ENCODE results near the gene JAKMIP3.

DNA sequence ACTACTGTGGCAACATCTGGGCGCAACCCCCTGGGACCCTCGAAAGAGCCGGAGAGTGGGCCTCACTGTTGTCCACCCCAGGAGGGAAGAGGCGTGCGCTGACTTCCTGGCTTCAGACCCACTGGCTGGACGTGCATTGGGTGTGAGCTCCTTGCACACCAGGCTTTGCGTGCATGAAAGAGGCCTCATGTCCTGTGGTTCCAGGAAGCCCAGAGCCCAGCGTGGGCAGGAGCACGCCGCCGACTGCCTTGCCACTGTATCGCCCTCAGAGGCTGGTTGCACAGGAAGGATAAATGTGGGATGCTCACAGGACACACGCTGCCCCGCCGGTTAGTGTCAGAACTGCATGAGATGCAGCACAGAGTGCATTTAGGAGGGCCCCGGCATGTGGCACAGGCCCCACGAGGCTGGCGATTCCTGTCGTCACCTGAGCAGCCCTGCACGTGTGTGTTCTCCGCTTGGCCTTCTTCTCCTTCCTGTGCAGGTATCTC is 8.5 kb upstream of the JAKMIP3 start:
- TF ChIP-seq POLR2A (IDR thresholded peaks at IDR 0.05): no peak
- TF ChIP-seq, protein P1, sequence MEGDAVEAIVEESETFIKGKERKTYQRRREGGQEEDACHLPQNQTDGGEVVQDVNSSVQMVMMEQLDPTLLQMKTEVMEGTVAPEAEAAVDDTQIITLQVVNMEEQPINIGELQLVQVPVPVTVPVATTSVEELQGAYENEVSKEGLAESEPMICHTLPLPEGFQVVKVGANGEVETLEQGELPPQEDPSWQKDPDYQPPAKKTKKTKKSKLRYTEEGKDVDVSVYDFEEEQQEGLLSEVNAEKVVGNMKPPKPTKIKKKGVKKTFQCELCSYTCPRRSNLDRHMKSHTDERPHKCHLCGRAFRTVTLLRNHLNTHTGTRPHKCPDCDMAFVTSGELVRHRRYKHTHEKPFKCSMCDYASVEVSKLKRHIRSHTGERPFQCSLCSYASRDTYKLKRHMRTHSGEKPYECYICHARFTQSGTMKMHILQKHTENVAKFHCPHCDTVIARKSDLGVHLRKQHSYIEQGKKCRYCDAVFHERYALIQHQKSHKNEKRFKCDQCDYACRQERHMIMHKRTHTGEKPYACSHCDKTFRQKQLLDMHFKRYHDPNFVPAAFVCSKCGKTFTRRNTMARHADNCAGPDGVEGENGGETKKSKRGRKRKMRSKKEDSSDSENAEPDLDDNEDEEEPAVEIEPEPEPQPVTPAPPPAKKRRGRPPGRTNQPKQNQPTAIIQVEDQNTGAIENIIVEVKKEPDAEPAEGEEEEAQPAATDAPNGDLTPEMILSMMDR (IDR thresholded peaks at IDR 0.05 in 4 of 5, conservative IDR thresholded peaks at IDR 0.05 in 1 of 5): no peak
